Endometrial microvascular endothelial cells (primary cell): ENCODE measurements around the gene MMP23B. TPM values are rescaled to one million over a fixed set of nuclear protein-coding genes. Genes with fewer than 3 reads are reported as not detected.
"Not testable (repeated sequence)": the region's sequence is repeated elsewhere in the genome, so short reads cannot be mapped to it uniquely, and the experiment has no call there.

Experiments used
- in situ Hi-C: cut with HindIII; loops from 2 replicates; pipeline ENCODE4 v1.10.0; 2017; ENCODE audit warnings: low sequenced_read_pairs, low pct_unique_long_range_greater_than_20kb; ENCODE audit errors: inconsistent ontology term
- total RNA-seq: library from RNA; depleted of rRNA; stranded (reverse); fragments of >200 nt; gene quantifications from one replicate; pipeline ENCODE4 v1.2.3, GENCODE V29; 2015; ENCODE audit errors: inconsistent ontology term

Gene MMP23B
- total RNA-seq, 1 donor from 2014 or later: not detected

GRCh38 chr1:1658583-1659549 is 26.9 kb downstream of the MMP23B start, which contains the start of gene CDK11B:
Gene CDK11B (minus strand): TSS chr1:1659004. CDS start chr1:1657485, 1,519 bp downstream.
- in situ Hi-C loops: not testable (repeated sequence)

DNA sequence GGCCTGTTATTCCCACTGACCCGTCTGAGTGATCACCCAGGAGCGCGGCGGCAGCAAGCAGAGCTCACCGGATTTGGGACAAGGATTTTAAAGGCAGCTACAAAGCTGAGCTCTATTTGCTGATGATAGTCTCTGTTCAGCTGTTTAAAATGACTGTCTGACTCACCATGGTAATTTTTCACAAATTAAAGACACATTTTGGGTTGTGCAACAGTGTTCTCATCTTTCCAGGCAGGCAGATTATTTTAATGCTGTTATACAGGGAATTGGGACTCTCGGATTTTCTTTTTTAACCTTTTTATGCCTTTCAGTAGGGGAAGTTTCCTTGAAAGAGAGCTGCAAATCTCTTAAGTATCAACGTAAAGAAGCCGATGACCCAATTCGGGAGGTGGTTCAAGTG is 30.4 kb downstream of the MMP23B start:
- in situ Hi-C loops: not testable (repeated sequence)

GRCh38 chr1:1662830-1663560 is 31.0 kb downstream of the MMP23B start:
- in situ Hi-C loops: not testable (repeated sequence)

DNA sequence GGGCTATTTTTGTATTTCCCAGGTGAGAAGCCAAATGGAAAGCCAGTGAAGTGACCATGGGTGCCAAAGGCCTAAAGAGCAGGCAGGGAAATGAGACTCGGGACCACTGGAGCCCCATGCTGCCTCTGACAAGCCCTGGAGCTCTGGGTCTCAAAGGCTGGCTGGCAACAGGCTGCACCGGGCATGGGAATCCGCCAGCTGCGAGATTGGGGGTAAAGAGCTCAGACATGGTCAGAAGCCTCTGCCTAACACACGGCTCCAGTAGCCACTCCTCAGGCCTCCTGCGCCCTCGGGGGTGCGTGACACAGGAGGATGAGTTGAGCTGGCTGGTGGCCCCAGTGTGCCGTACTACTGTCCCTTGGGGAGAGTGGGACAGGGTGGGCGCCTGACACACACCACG is 32.3 kb downstream of the MMP23B start:
- in situ Hi-C loops: not testable (repeated sequence)

- in situ Hi-C loops: no loop called here
Measured at GRCh38 chr1:1664941-1665814, 33.2 kb downstream of the MMP23B start.

DNA sequence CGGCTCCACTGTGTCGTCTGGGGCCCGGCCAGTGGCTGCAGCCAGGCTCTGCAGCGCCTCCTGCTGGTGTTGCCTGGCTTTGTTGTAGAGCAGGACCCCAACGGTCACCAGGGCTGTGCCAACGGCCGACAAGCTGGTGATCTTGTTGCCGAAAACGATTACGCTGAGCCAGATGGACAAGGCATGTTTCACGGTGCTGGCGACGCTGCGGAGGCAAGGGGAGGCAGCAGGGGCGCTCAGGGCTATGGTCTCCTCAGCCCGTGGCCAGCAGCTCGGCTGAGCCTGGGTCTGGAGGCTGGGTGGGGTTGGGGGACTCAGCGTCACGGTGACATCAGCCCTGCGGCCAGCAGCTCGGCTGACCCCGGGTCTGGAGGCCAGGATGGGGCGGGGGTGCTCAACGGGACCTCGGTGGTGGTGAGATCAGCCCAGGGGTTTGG is 33.9 kb downstream of the MMP23B start:
- in situ Hi-C loops: no loop called here

- in situ Hi-C loops: no loop called here
Measured at GRCh38 chr1:1666526-1666925, 34.6 kb downstream of the MMP23B start.

- in situ Hi-C loops: no loop called here
Measured at GRCh38 chr1:1669468-1670440, 37.8 kb downstream of the MMP23B start.

DNA sequence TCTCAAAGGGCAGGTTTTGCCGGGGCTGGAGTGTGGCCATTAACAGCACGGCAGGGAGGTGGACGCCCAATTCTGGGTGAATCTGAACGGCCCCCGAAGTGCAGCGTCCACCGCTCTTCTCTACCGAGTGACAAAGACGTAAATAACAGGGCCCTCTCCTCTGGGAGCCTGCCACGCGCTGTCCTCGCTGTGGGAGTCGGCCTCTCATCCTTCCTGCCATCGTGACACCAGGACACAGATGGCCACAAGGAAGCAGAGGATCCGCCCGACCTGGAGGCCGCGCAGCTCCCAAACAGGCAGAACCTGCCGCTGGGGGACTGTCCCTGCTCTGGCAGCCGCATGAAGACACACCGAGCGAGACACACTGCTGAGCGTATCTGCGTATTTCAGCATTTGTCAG is 38.9 kb downstream of the MMP23B start:
- in situ Hi-C loops: no loop called here

GRCh38 chr1:1671365-1672119 is 39.6 kb downstream of the MMP23B start:
- in situ Hi-C loops: no loop called here

- in situ Hi-C loops: no loop called here
Measured at GRCh38 chr1:1672181-1672965, 40.4 kb downstream of the MMP23B start.

GRCh38 chr1:1674806-1675205 is 42.8 kb downstream of the MMP23B start:
- in situ Hi-C loops: not testable (repeated sequence)

GRCh38 chr1:1675218-1675617 is 43.2 kb downstream of the MMP23B start:
- in situ Hi-C loops: not testable (repeated sequence)

GRCh38 chr1:1676087-1676486 is 44.1 kb downstream of the MMP23B start:
- in situ Hi-C loops: not testable (repeated sequence)

DNA sequence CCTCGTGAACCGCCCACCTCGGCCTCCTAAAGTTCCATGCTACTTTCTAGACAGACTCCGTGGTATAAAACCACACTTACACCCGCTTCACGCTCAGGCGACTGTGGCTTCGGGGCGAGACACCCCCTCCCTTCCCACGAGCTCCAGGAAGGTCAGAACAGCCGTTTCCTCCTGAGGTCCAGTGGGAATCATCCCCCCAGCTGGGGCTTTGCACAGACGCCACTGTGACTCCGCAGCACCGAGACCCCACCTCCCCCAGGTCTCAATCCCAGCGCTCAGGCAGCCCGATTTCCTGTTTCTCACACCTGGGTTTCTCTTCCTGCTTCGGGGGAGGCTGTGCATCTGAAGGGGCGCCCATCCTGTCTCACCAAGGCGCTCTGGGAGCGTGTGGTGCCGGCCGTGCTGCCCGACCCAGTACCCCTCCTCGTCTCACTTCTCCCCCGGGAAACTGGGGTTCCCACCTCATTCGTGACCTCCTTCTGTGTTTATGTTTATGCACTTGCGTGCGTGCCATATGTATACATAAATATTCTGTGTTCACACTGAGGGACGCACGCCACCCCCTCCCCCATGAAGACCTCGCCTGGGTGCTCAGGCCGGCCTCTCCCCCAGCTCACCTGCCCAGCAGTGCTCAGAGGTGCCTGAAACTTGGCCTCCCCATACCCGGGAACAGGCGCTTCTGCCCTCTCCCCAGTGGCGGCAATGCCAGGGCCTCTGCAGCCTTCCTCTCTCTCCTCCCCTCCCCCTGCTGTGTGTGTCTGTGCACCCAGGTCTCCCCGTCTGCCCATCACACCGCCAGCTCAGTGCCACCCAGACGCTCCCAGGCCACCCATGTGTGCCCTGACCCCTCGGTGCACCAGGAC is 46.0 kb downstream of the MMP23B start:
- in situ Hi-C loops: no loop called here
